GM23338 (cell line): ENCODE results near the gene SRPX2. TPM values are rescaled to one million over a fixed set of nuclear protein-coding genes. Genes with fewer than 3 reads are reported as not detected.

Source experiments
- ATAC-seq: fragments of 200-7000 bp; cut with Tn5 transposase; 3 replicates; pipeline ENCODE4 v1.9.1; 2020
- DNase-seq: peaks from one replicate; pipeline ENCODE4 v3.0.0-alpha.2; 2015; ENCODE audit warnings: low spot score
- H2AFZ ChIP-seq: fragments of 200-600 bp; sonication (generic); 2 replicates; pipeline ENCODE4 v1.8.0; 2016; ENCODE audit warnings: antibody characterized with exemption, mild to moderate bottlenecking, moderate library complexity
- H3F3A ChIP-seq: fragments of 200-600 bp; sonication (generic); replicated peaks from 2 replicates; pipeline ENCODE4 v1.8.0; 2017; ENCODE audit warnings: antibody characterized with exemption, mixed run types, low read depth
- H3K27ac ChIP-seq: fragments of 200-600 bp; sonication (generic); 2 replicates; pipeline ENCODE4 v1.6.1; 2016; ENCODE audit warnings: low read depth
- H3K27me3 ChIP-seq: fragments of 200-600 bp; sonication (generic); 2 replicates; pipeline ENCODE4 v1.8.0; 2016; ENCODE audit warnings: mild to moderate bottlenecking, mixed run types, moderate library complexity; ENCODE audit not compliant: insufficient read depth
- H3K36me3 ChIP-seq: fragments of 200-600 bp; sonication (generic); 2 replicates; pipeline ENCODE4 v1.8.0; 2016; ENCODE audit warnings: mild to moderate bottlenecking; ENCODE audit not compliant: insufficient read depth
- H3K4me1 ChIP-seq: fragments of 200-600 bp; sonication (generic); 2 replicates; pipeline ENCODE4 v1.8.0; 2016; ENCODE audit warnings: mild to moderate bottlenecking, moderate library complexity; ENCODE audit not compliant: insufficient read depth
- H3K4me2 ChIP-seq: fragments of 200-600 bp; sonication (generic); 2 replicates; pipeline ENCODE4 v1.7.1; 2017; ENCODE audit warnings: mixed run types
- H3K4me3 ChIP-seq: fragments of 200-600 bp; sonication (generic); 2 replicates; pipeline ENCODE4 v1.6.1; 2016; ENCODE audit warnings: mixed run types
- H3K79me2 ChIP-seq: fragments of 200-600 bp; sonication (generic); replicated peaks from 2 replicates; pipeline ENCODE4 v1.8.0; 2017; ENCODE audit warnings: mild to moderate bottlenecking; ENCODE audit not compliant: insufficient read depth
- H3K9me2 ChIP-seq: fragments of 200-600 bp; sonication (generic); 2 replicates; pipeline ENCODE4 v1.8.0; 2017; ENCODE audit not compliant: insufficient read depth
- H4K20me1 ChIP-seq: fragments of 200-600 bp; sonication (generic); replicated peaks from 2 replicates; pipeline ENCODE4 v1.8.0; 2017; ENCODE audit warnings: mild to moderate bottlenecking; ENCODE audit not compliant: insufficient read depth
- H3K27ac Mint-ChIP-seq: 2 replicates; pipeline ENCODE4 v1.8.0; 2020; ENCODE audit warnings: inconsistent platforms, mild to moderate bottlenecking, moderate library complexity, mixed read lengths
- H3K27me3 Mint-ChIP-seq: 3 replicates; pipeline ENCODE4 v1.8.0; 2022; ENCODE audit warnings: low read depth, mild to moderate bottlenecking, moderate library complexity, mixed read lengths, inconsistent platforms; ENCODE audit not compliant: insufficient read depth, poor library complexity
- H3K36me3 Mint-ChIP-seq: 3 replicates; pipeline ENCODE4 v1.8.0; 2021; ENCODE audit warnings: low read depth, mild to moderate bottlenecking, inconsistent platforms, moderate library complexity, mixed read lengths
- H3K4me1 Mint-ChIP-seq: 3 replicates; pipeline ENCODE4 v1.8.0; 2020; ENCODE audit warnings: mild to moderate bottlenecking, inconsistent platforms, mixed read lengths
- H3K4me3 Mint-ChIP-seq: 3 replicates; pipeline ENCODE4 v1.8.0; 2021; ENCODE audit warnings: moderate library complexity, mild to moderate bottlenecking, inconsistent platforms, mixed read lengths
- H3K9me3 Mint-ChIP-seq: 3 replicates; pipeline ENCODE4 v1.8.0; 2020; ENCODE audit warnings: moderate library complexity, mild to moderate bottlenecking, inconsistent platforms, mixed read lengths
- CREB1 ChIP-seq: fragments of 250-450 bp; sonication (Bioruptor Pico); IDR thresholded peaks from 2 replicates; pipeline ENCODE4 v1.5.0; 2020; ENCODE audit warnings: low read depth, mild to moderate bottlenecking, moderate library complexity
- CTCF ChIP-seq, 2 experiments: fragments of 200-600 bp in 1 of 2; sonication (generic) in 1 of 2; conservative IDR thresholded peaks; 2 replicates each; pipeline versions ENCODE4 v1.5.1 to v1.6.1; 2016 to 2017; ENCODE audit warnings: antibody characterized with exemption in 2 of 2, low read depth in 2 of 2, mild to moderate bottlenecking in 2 of 2, moderate library complexity in 1 of 2
- ETS1 ChIP-seq: IDR thresholded peaks from 2 replicates; pipeline ENCODE4 v1.6.1; 2016; ENCODE audit warnings: antibody characterized with exemption
- EZH2 ChIP-seq: fragments of 200-600 bp; sonication (generic); IDR thresholded peaks from one replicate; pipeline ENCODE4 v1.8.0; 2017; ENCODE audit warnings: antibody characterized with exemption, mild to moderate bottlenecking, low read depth; ENCODE audit not compliant: unreplicated experiment
- EZH2phosphoT487 ChIP-seq: fragments of 200-600 bp; sonication (generic); IDR thresholded peaks from one replicate; pipeline ENCODE4 v1.8.1; 2018; ENCODE audit warnings: antibody characterized with exemption; ENCODE audit not compliant: unreplicated experiment
- JUNB ChIP-seq: IDR thresholded peaks from one replicate; pipeline ENCODE4 v1.6.1; 2016; ENCODE audit warnings: antibody characterized with exemption; ENCODE audit not compliant: unreplicated experiment
- NANOG ChIP-seq: IDR thresholded peaks from 2 replicates; pipeline ENCODE4 v1.6.1; 2016; ENCODE audit warnings: antibody characterized with exemption, borderline replicate concordance
- POLR2AphosphoS5 ChIP-seq: IDR thresholded peaks from 2 replicates; pipeline ENCODE4 v1.6.1; 2016; ENCODE audit warnings: antibody characterized with exemption, low read depth
- STAT1 ChIP-seq: IDR thresholded peaks from one replicate; pipeline ENCODE4 v1.6.1; 2016; ENCODE audit warnings: antibody characterized with exemption; ENCODE audit not compliant: unreplicated experiment
- ZNF114 ChIP-seq: fragments of 250-450 bp; sonication (Bioruptor Pico); IDR thresholded peaks from 2 replicates; pipeline ENCODE4 v1.5.0; 2020; ENCODE audit warnings: mild to moderate bottlenecking, moderate library complexity
- ZNF331 ChIP-seq: fragments of 250-450 bp; sonication (Bioruptor Pico); IDR thresholded peaks from 2 replicates; pipeline ENCODE4 v1.5.0; 2020; ENCODE audit warnings: low read depth, mild to moderate bottlenecking, moderate library complexity
- ZNF462 ChIP-seq: fragments of 250-450 bp; sonication (Bioruptor Pico); IDR thresholded peaks from 2 replicates; pipeline ENCODE4 v1.5.0; 2020; ENCODE audit warnings: mild to moderate bottlenecking, moderate library complexity
- polyA plus RNA-seq: library from polyadenylated mRNA; unstranded; fragments of >200 nt; fragmentation: Nextera tagmentation; extraction: Ambion mirVana; gene quantifications from 2 replicates; pipeline ENCODE4 v1.2.1, GENCODE V29; 2016
- total RNA-seq: library from RNA; depleted of rRNA; stranded (reverse); fragments of >200 nt; shearing (Covaris generic); gene quantifications from 2 replicates; pipeline ENCODE4 v1.2.3, GENCODE V29; 2014

Gene SRPX2
- total and polyA plus RNA-seq, 2 experiments from 2014 or later = not detected

- no peak for TF ChIP-seq CTCF (conservative IDR thresholded peaks at IDR 0.05; ENCODE audit: low read depth in 2 of 2)
- TF ChIP-seq POLR2AphosphoS5 = no peak
- TF ChIP-seq JUNB = no peak
- no peak for TF ChIP-seq NANOG
- TF ChIP-seq ZNF331 (CRISPR knock-in tag) = no peak
- TF ChIP-seq EZH2phosphoT487 = no peak
- TF ChIP-seq ETS1 = no peak
- TF ChIP-seq ZNF114 = no peak
- TF ChIP-seq STAT1 = no peak
These were observed 1.1 kb downstream of the SRPX2 start (continued) for GRCh38 chrX:100645106-100645505.

- DNase-seq (no peak), ATAC-seq (no peak)
- Mint-ChIP-seq H3K9me3 (no peaks in the 10 kb centered on the region), H3K27me3 (peaks cover 2% of the 10 kb centered on the region), H3K4me3 (no peak overlapping the region), H3K27ac (no peak overlapping the region), H3K4me1 (peaks cover 19% of the 10 kb centered on the region), H3K36me3 (no peaks in the 10 kb centered on the region)
- H3K4me3 ChIP-seq = no peak overlapping the region
- H3K4me2 ChIP-seq = no peak overlapping the region
- H2AFZ ChIP-seq = no peak overlapping the region
- H3K4me1 ChIP-seq = peaks cover 5% of the 10 kb centered on the region
- no peaks in the 10 kb centered on the region for H3F3A ChIP-seq
- no peaks in the 10 kb centered on the region for H3K36me3 ChIP-seq
- H3K9me2 ChIP-seq = no peaks in the 10 kb centered on the region
- no peak overlapping the region for H3K27ac ChIP-seq
- no peaks in the 10 kb centered on the region for H3K79me2 ChIP-seq
- TF ChIP-seq STAT1 (no peak), ZNF331 (CRISPR knock-in tag) (no peak), EZH2 (no peak), ZNF114 (no peak), EZH2phosphoT487 (no peak), CTCF (conservative IDR thresholded peaks at IDR 0.05; ENCODE audit: low read depth in 2 of 2) (no peak), JUNB (no peak), CREB1 (CRISPR knock-in tag) (no peak), ETS1 (no peak), ZNF462 (CRISPR knock-in tag) (no peak)
- H4K20me1 ChIP-seq = no peaks in the 10 kb centered on the region
- H3K27me3 ChIP-seq = no peaks in the 10 kb centered on the region
These were observed 3.1 kb downstream of the SRPX2 start for GRCh38 chrX:100647095-100647494.
